ENCODE measurements around the gene TP53I13.

TP53I13 gene

GRCh38 chr17:29618272-29619065 is 50.0 kb downstream of the TP53I13 start:
- H3K4me3 ChIP-seq (replicated peaks; ENCODE audit: low read depth, low read length) = no peak overlapping the region
- no peak for TF ChIP-seq CTCF (IDR thresholded peaks at IDR 0.05; ENCODE audit: low read length, missing control alignments)
- DNase-seq (ENCODE audit: low read depth) = no peak

- H3K4me3 ChIP-seq (replicated peaks; ENCODE audit: low read depth, low read length) = no peak overlapping the region
- peak; percentile 41 for DNase-seq (ENCODE audit: low read depth)
- peak; percentile 27 for TF ChIP-seq CTCF (IDR thresholded peaks at IDR 0.05; ENCODE audit: low read length, missing control alignments)
Observed at GRCh38 chr17:29619251-29619650, 50.8 kb downstream of the TP53I13 start.

- no peak for DNase-seq (ENCODE audit: low read depth)
- no peak overlapping the region for H3K4me3 ChIP-seq (replicated peaks; ENCODE audit: low read depth, low read length)
- no peak for TF ChIP-seq CTCF (IDR thresholded peaks at IDR 0.05; ENCODE audit: low read length, missing control alignments)
Observed at GRCh38 chr17:29620271-29620670, 51.8 kb downstream of the TP53I13 start.

- DNase-seq (ENCODE audit: low read depth) = no peak
- H3K4me3 ChIP-seq (replicated peaks; ENCODE audit: low read depth, low read length) = no peak overlapping the region
- TF ChIP-seq CTCF (IDR thresholded peaks at IDR 0.05; ENCODE audit: low read length, missing control alignments) = no peak
Observed at GRCh38 chr17:29620779-29621500, 52.4 kb downstream of the TP53I13 start.

- H3K4me3 ChIP-seq (replicated peaks; ENCODE audit: low read depth, low read length) = peak overlapping the region; percentile 76
- TF ChIP-seq CTCF (IDR thresholded peaks at IDR 0.05; ENCODE audit: low read length, missing control alignments) = no peak
- DNase-seq (ENCODE audit: low read depth) = no peak
Observed at GRCh38 chr17:29621751-29622194, 53.3 kb downstream of the TP53I13 start.

Data from fibroblast of pulmonary artery (primary cell).